CD14-positive monocyte (primary cell): ENCODE measurements around the gene SHTN1. TPM values are rescaled to one million over a fixed set of nuclear protein-coding genes. Genes with fewer than 3 reads are reported as not detected.

Experiments
- DNase-seq, 3 donors: peaks; one replicate each; pipeline ENCODE4 v3.0.0-alpha.2; 2011 to 2022
- H2AFZ ChIP-seq: 2 replicates; pipeline ENCODE4 v1.6.0; 2012; ENCODE audit warnings: mild to moderate bottlenecking, low read depth, low read length, inconsistent platforms; ENCODE audit not compliant: insufficient read depth, poor library complexity, severe bottlenecking
- H3K27ac ChIP-seq, 2 donors: 1 replicate in 1 of 2; 2 replicates in 1 of 2; pipeline ENCODE4 v1.5.1; 2012 to 2013; ENCODE audit warnings: low read length in 2 of 2, control low read depth in 1 of 2, inconsistent platforms in 1 of 2, low read depth in 1 of 2, mild to moderate bottlenecking in 1 of 2
- H3K27me3 ChIP-seq, 2 donors: one replicate each; pipeline versions ENCODE4 v1.6.0 to v1.6.1; 2011 to 2013; ENCODE audit warnings: low read length in 2 of 2; ENCODE audit not compliant: control insufficient read depth in 2 of 2, insufficient read depth in 2 of 2
- H3K36me3 ChIP-seq, 2 donors: replicated peaks in 1 of 2; 1 replicate in 1 of 2; 2 replicates in 1 of 2; pipeline versions ENCODE4 v1.5.1 to v1.6.1; 2012 to 2013; ENCODE audit warnings: low read length in 2 of 2, control low read depth in 1 of 2, inconsistent platforms in 1 of 2, mild to moderate bottlenecking in 1 of 2; ENCODE audit not compliant: insufficient read depth in 2 of 2, control insufficient read depth in 1 of 2
- H3K4me1 ChIP-seq, 2 donors: 1 replicate in 1 of 2; 2 replicates in 1 of 2; pipeline versions ENCODE4 v1.5.1 to v1.6.1; 2012 to 2013; ENCODE audit warnings: low read length in 2 of 2, control low read depth in 1 of 2, inconsistent platforms in 1 of 2, mild to moderate bottlenecking in 1 of 2, moderate library complexity in 1 of 2; ENCODE audit not compliant: insufficient read depth in 2 of 2, control insufficient read depth in 1 of 2
- H3K4me2 ChIP-seq: replicated peaks from 2 replicates; pipeline ENCODE3; 2012; ENCODE audit warnings: low read length, moderate library complexity, mild to moderate bottlenecking; ENCODE audit not compliant: poor library complexity, severe bottlenecking; ENCODE audit errors: extremely low read depth
- H3K4me3 ChIP-seq, 3 experiments: fragments of 200-600 bp in 1 of 3; sonication (generic) in 1 of 3; replicated peaks in 1 of 3; 1 replicate in 2 of 3; 2 replicates in 1 of 3; pipeline ENCODE4 v1.5.1; 2011 to 2013; ENCODE audit warnings: low read length in 3 of 3, mild to moderate bottlenecking in 3 of 3, control low read depth in 2 of 3, low read depth in 2 of 3, inconsistent platforms in 1 of 3, moderate library complexity in 1 of 3
- H3K79me2 ChIP-seq: 2 replicates; pipeline ENCODE4 v1.6.0; 2012; ENCODE audit warnings: mild to moderate bottlenecking, control low read depth, inconsistent platforms, low read length, moderate library complexity; ENCODE audit not compliant: insufficient read depth
- H3K9ac ChIP-seq: 2 replicates; pipeline ENCODE4 v1.6.0; 2017; ENCODE audit warnings: low read length, mild to moderate bottlenecking; ENCODE audit not compliant: insufficient read depth, poor library complexity, severe bottlenecking
- H3K9me3 ChIP-seq, 2 donors: replicated peaks in 1 of 2; 1 replicate in 1 of 2; 2 replicates in 1 of 2; pipeline versions ENCODE4 v1.5.1 to v1.6.1; 2012 to 2013; ENCODE audit warnings: low read length in 2 of 2, control low read depth in 1 of 2; ENCODE audit not compliant: control insufficient read depth in 1 of 2, insufficient read depth in 1 of 2
- H4K20me1 ChIP-seq: 2 replicates; pipeline ENCODE4 v1.6.0; 2012; ENCODE audit warnings: mild to moderate bottlenecking, low read length, control low read depth, moderate library complexity; ENCODE audit not compliant: insufficient read depth
- H3K27ac Mint-ChIP-seq, 7 donors: one replicate each; pipeline ENCODE4 v1.8.0; 2020; ENCODE audit warnings: mild to moderate bottlenecking in 7 of 7, mixed read lengths in 7 of 7, moderate library complexity in 6 of 7, inconsistent platforms in 2 of 7
- H3K27me3 Mint-ChIP-seq, 3 donors: one replicate each; pipeline ENCODE4 v1.8.0; 2021 to 2022; ENCODE audit warnings: low read depth in 3 of 3, mild to moderate bottlenecking in 3 of 3, mixed read lengths in 3 of 3, moderate library complexity in 3 of 3, inconsistent platforms in 1 of 3
- H3K36me3 Mint-ChIP-seq, 2 donors: one replicate each; pipeline ENCODE4 v1.8.0; 2020; ENCODE audit warnings: mixed read lengths in 2 of 2, inconsistent platforms in 1 of 2, mild to moderate bottlenecking in 1 of 2
- H3K4me1 Mint-ChIP-seq: one replicate; pipeline ENCODE4 v1.8.0; 2020; ENCODE audit warnings: mild to moderate bottlenecking, mixed read lengths
- H3K4me3 Mint-ChIP-seq, 2 donors: one replicate each; pipeline ENCODE4 v1.8.0; 2020; ENCODE audit warnings: mild to moderate bottlenecking in 2 of 2, mixed read lengths in 2 of 2, moderate library complexity in 1 of 2
- H3K9me3 Mint-ChIP-seq, 7 donors: one replicate each; pipeline ENCODE4 v1.8.0; 2020 to 2022; ENCODE audit warnings: mixed read lengths in 7 of 7, mild to moderate bottlenecking in 6 of 7, moderate library complexity in 6 of 7, inconsistent platforms in 2 of 7
- WGBS: methylation state at CpG from one replicate; pipeline ENCODE4 v1.1.5; 2013; ENCODE audit warnings: missing lambda C conversion rate; ENCODE audit not compliant: insufficient coverage; 5-methylcytosine and 5-hydroxymethylcytosine counted together
- intact Hi-C, 2 donors: fragments of 100-400 bp; cut with micrococcal nuclease; formaldehyde crosslinking; loops; one replicate each; pipeline versions ENCODE4 v1.15.0 to v1.15.1; 2023
- polyA plus RNA-seq, 3 donors: library from polyadenylated mRNA; depleted of rRNA in 1 of 3; unstranded in 2 of 3; stranded (reverse) in 1 of 3; fragments of 300-500 nt in 2 of 3; fragments of >200 nt in 1 of 3; fragmentation: Illumina TruSeq in 2 of 3; gene quantifications; 1 replicate in 2 of 3; 2 replicates in 1 of 3; pipeline ENCODE4 v1.2.3, GENCODE V29; 2012 to 2021
- TF ChIP-seq, protein P1 (sequence below): fragments of 200-600 bp; IDR thresholded peaks from one replicate; pipeline ENCODE4 v1.8.0; 2022; ENCODE audit warnings: antibody characterized with exemption, mild to moderate bottlenecking

Gene SHTN1
- polyA plus RNA-seq, 3 donors, result 14.4 to 22.6 (median 14.9) TPM

DNA sequence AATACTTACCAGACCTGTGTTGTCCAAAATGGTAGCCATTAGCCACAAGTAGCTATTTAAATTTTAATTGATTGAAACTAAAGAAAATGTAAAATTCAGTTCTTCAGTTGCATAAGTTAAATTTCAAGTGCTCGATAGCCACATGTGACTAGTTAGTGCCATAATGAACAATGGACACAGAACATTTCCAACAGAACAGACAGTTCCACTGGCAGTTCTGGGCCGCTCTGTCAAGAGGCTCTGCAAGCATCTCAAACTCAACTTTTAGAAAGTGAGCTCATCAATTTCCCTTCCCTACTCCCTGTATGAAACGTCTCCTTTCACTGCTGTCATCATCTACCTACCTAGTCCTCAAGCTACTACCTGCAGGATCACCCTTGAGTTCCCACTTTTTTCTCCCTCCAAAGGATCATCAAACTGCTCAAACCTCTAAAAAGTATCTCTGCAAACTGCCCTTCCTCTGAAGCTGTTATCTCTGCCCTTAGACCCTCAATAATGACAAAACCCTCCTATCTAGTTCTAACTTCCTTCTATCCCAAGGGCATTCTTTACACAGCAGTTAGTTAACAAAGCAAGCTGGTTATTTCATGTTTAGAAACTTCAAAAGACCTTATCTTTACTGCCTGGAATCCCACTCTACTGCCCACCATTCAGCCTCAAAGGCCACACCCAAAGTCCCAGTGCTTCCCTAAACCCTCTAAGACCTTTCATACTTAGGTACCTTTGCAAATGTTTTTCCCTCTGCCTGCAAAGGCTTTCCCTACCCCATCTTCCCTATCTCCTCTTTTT, 20.6 kb downstream of the SHTN1 start:
- H3K9me3 Mint-ChIP-seq, result no peaks in the 10 kb centered on the region

DNA sequence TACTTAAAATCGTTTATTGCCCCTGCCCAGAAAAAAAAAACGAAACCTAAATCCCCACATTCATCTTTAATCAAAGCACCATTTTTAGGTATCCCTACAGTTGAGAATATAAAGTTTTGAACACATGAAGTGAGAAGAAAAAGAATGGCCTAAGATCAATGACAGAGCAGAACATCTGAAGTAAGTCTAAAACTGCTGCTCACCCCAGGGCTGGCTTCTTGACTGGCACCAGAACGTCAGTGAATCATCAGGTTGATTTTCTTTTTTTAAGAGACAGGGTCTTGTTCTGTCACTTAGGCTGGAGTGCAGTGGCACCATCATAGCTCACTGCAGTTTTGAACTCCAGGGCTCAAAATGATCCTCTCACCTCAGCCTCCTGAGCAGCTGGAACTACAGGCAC, 24.9 kb downstream of the SHTN1 start:
- Histone ChIP-seq H3K9me3 (no peaks in the 10 kb centered on the region), H3K4me3 (no peak overlapping the region), H3K4me1 (peaks cover 0 to 7% of the 10 kb centered on the region in 2 donors), H3K27me3 (no peaks in the 10 kb centered on the region), H3K4me2 (no peak overlapping the region), H4K20me1 (peaks cover 63% of the 10 kb centered on the region), H3K79me2 (peaks cover 23% of the 10 kb centered on the region), H3K27ac (no peak overlapping the region), H3K9ac (no peak overlapping the region), H2AFZ (no peak overlapping the region), H3K36me3 (peaks cover 14 to 43% of the 10 kb centered on the region in 2 donors)
- H3K4me1 Mint-ChIP-seq, result peaks cover 8% of the 10 kb centered on the region
- peaks cover 0 to 1% (median 0%) of the 10 kb centered on the region in 3 donors for H3K27me3 Mint-ChIP-seq
- no CpG with 5 or more reads among the region's 3 CpGs for WGBS
- no peak for DNase-seq
- TF ChIP-seq, protein P1, sequence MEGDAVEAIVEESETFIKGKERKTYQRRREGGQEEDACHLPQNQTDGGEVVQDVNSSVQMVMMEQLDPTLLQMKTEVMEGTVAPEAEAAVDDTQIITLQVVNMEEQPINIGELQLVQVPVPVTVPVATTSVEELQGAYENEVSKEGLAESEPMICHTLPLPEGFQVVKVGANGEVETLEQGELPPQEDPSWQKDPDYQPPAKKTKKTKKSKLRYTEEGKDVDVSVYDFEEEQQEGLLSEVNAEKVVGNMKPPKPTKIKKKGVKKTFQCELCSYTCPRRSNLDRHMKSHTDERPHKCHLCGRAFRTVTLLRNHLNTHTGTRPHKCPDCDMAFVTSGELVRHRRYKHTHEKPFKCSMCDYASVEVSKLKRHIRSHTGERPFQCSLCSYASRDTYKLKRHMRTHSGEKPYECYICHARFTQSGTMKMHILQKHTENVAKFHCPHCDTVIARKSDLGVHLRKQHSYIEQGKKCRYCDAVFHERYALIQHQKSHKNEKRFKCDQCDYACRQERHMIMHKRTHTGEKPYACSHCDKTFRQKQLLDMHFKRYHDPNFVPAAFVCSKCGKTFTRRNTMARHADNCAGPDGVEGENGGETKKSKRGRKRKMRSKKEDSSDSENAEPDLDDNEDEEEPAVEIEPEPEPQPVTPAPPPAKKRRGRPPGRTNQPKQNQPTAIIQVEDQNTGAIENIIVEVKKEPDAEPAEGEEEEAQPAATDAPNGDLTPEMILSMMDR, result no peak
- intact Hi-C loops, result no loop called here
- peaks cover 36 to 49% of the 10 kb centered on the region in 2 donors for H3K36me3 Mint-ChIP-seq
- H3K9me3 Mint-ChIP-seq, result no peaks in the 10 kb centered on the region
- H3K4me3 Mint-ChIP-seq, result no peak overlapping the region
- H3K27ac Mint-ChIP-seq, result peak overlapping the region in 2 of 7 donors; percentile 5 to 36

More for the DNA sequence above, 20.6 kb downstream of the SHTN1 start:
- no peak for DNase-seq
- intact Hi-C loops, result no loop called here
- H2AFZ ChIP-seq, result no peak overlapping the region
- no peak overlapping the region for H3K4me2 ChIP-seq
- 86% methylated on average over 3 of the region's 3 CpGs for WGBS
- peaks cover 88% of the 10 kb centered on the region for H4K20me1 ChIP-seq
- peaks cover 6% of the 10 kb centered on the region for H3K4me1 Mint-ChIP-seq
- peaks cover 47% of the 10 kb centered on the region for H3K79me2 ChIP-seq
- H3K4me3 ChIP-seq, result no peak overlapping the region
- H3K36me3 Mint-ChIP-seq, result peaks cover 12 to 21% of the 10 kb centered on the region in 2 donors
- H3K9ac ChIP-seq, result no peak overlapping the region
- no peak overlapping the region for H3K27ac ChIP-seq
- H3K27ac Mint-ChIP-seq, result no peak overlapping the region
- no peak overlapping the region for H3K4me3 Mint-ChIP-seq
- no peaks in the 10 kb centered on the region for H3K4me1 ChIP-seq
- H3K27me3 ChIP-seq, result no peaks in the 10 kb centered on the region
- H3K36me3 ChIP-seq, result peaks cover 0 to 6% of the 10 kb centered on the region in 2 donors
- peaks cover 0 to 3% (median 0%) of the 10 kb centered on the region in 3 donors for H3K27me3 Mint-ChIP-seq
- H3K9me3 ChIP-seq, result no peaks in the 10 kb centered on the region
- TF ChIP-seq, protein P1, result no peak
